Measurements from ENCODE around the gene FUBP3. TPM values are rescaled to one million over a fixed set of nuclear protein-coding genes. Genes with fewer than 3 reads are reported as not detected.
A peak's percentile ranks its signal among the peaks of the same experiment; 100 is the strongest.

FUBP3 gene
- total and polyA plus RNA-seq, 5 donors = 25.8 to 36.9 (median 33.2) TPM

- intact Hi-C loops (cut with DNase I) = loop anchor here in 1 of 4 donors (5.0 kb wide), 1 partner anchor 53 kb away; no protein-coding TSS in a partner anchor
- no peak overlapping the region for H3K27ac ChIP-seq (ENCODE audit: low read length)
- H3K27me3 ChIP-seq (ENCODE audit: control insufficient read depth, insufficient read depth) = no peaks in the 10 kb centered on the region
- no peaks in the 10 kb centered on the region for H3K4me1 ChIP-seq (ENCODE audit: control insufficient read depth, insufficient read depth, low read length)
- H3K9me3 ChIP-seq (ENCODE audit: control insufficient read depth, low read length) = no peaks in the 10 kb centered on the region
- DNase-seq = peak in 1 of 3 donors; percentile 39
- 71% methylated on average over 13 of the region's 13 CpGs for WGBS
- ATAC-seq = peak in 1 of 2 donors; percentile 6
- H3K4me3 ChIP-seq (ENCODE audit: low read length) = no peak overlapping the region
These were observed 50.2 kb downstream of the FUBP3 start for GRCh38 chr9:130629443-130630070.

GRCh38 chr9:130630071-130630450, 50.7 kb downstream of the FUBP3 start:
- Histone ChIP-seq H3K4me1 (ENCODE audit: control insufficient read depth, insufficient read depth, low read length) (no peaks in the 10 kb centered on the region), H3K4me3 (ENCODE audit: low read length) (no peak overlapping the region), H3K27me3 (ENCODE audit: control insufficient read depth, insufficient read depth) (no peaks in the 10 kb centered on the region), H3K27ac (ENCODE audit: low read length) (no peak overlapping the region), H3K9me3 (ENCODE audit: control insufficient read depth, low read length) (no peaks in the 10 kb centered on the region)
- 92% methylated on average over 4 of the region's 4 CpGs for WGBS
- DNase-seq (no peak), ATAC-seq (no peak)
- intact Hi-C loops (cut with DNase I) = loop anchor here in 1 of 4 donors (5.0 kb wide), 1 partner anchor 52 kb away; no protein-coding TSS in a partner anchor

GRCh38 chr9:130630506-130631330, 51.3 kb downstream of the FUBP3 start:
- intact Hi-C loops (cut with DNase I) = loop anchor here in 1 of 4 donors (5.0 kb wide), 1 partner anchor 52 kb away; no protein-coding TSS in a partner anchor
- H3K4me1 ChIP-seq (ENCODE audit: control insufficient read depth, insufficient read depth, low read length) = no peaks in the 10 kb centered on the region
- no peaks in the 10 kb centered on the region for H3K9me3 ChIP-seq (ENCODE audit: control insufficient read depth, low read length)
- H3K4me3 ChIP-seq (ENCODE audit: low read length) = no peak overlapping the region
- ATAC-seq (peak; percentile 62 to 75), DNase-seq (peak; percentile 45 to 86 (median 83))
- WGBS = 79% methylated on average over 27 of the region's 27 CpGs
- H3K27ac ChIP-seq (ENCODE audit: low read length) = peak overlapping the region; percentile 18
- no peaks in the 10 kb centered on the region for H3K27me3 ChIP-seq (ENCODE audit: control insufficient read depth, insufficient read depth)

GRCh38 chr9:130631331-130632080, 52.1 kb downstream of the FUBP3 start:
- no peaks in the 10 kb centered on the region for H3K9me3 ChIP-seq (ENCODE audit: control insufficient read depth, low read length)
- 87% methylated on average over 22 of the region's 22 CpGs for WGBS
- H3K27me3 ChIP-seq (ENCODE audit: control insufficient read depth, insufficient read depth) = no peaks in the 10 kb centered on the region
- no peak for ATAC-seq
- H3K4me1 ChIP-seq (ENCODE audit: control insufficient read depth, insufficient read depth, low read length) = no peaks in the 10 kb centered on the region
- no peak overlapping the region for H3K27ac ChIP-seq (ENCODE audit: low read length)
- intact Hi-C loops (cut with DNase I) = loop anchor here in 1 of 4 donors (5.0 kb wide), 1 partner anchor 51 kb away; no protein-coding TSS in a partner anchor
- DNase-seq = no peak
- H3K4me3 ChIP-seq (ENCODE audit: low read length) = no peak overlapping the region

- Histone ChIP-seq H3K4me1 (ENCODE audit: control insufficient read depth, insufficient read depth, low read length) (no peaks in the 10 kb centered on the region), H3K27me3 (ENCODE audit: control insufficient read depth, insufficient read depth) (no peaks in the 10 kb centered on the region), H3K9me3 (ENCODE audit: control insufficient read depth, low read length) (no peaks in the 10 kb centered on the region), H3K27ac (ENCODE audit: low read length) (no peak overlapping the region), H3K4me3 (ENCODE audit: low read length) (no peak overlapping the region)
- intact Hi-C loops (cut with DNase I) = loop anchor here in 1 of 4 donors (5.0 kb wide), 1 partner anchor 50 kb away; no protein-coding TSS in a partner anchor
- DNase-seq = no peak
- WGBS = 85% methylated on average over 13 of the region's 13 CpGs
- ATAC-seq = no peak
These were observed 52.8 kb downstream of the FUBP3 start for GRCh38 chr9:130632081-130632710.

GRCh38 chr9:130632841-130633240, 53.5 kb downstream of the FUBP3 start:
- Histone ChIP-seq H3K9me3 (ENCODE audit: control insufficient read depth, low read length) (no peaks in the 10 kb centered on the region), H3K27me3 (ENCODE audit: control insufficient read depth, insufficient read depth) (no peaks in the 10 kb centered on the region), H3K27ac (ENCODE audit: low read length) (no peak overlapping the region), H3K4me3 (ENCODE audit: low read length) (no peak overlapping the region), H3K4me1 (ENCODE audit: control insufficient read depth, insufficient read depth, low read length) (no peaks in the 10 kb centered on the region)
- intact Hi-C loops (cut with DNase I) = loop anchor here in 1 of 4 donors (5.0 kb wide), 1 partner anchor 49 kb away; no protein-coding TSS in a partner anchor
- ATAC-seq (no peak), DNase-seq (no peak)
- WGBS = 94% methylated on average over 7 of the region's 7 CpGs

- Histone ChIP-seq H3K27ac (ENCODE audit: low read length) (no peak overlapping the region), H3K4me3 (ENCODE audit: low read length) (no peak overlapping the region), H3K9me3 (ENCODE audit: control insufficient read depth, low read length) (no peaks in the 10 kb centered on the region), H3K27me3 (ENCODE audit: control insufficient read depth, insufficient read depth) (no peaks in the 10 kb centered on the region), H3K4me1 (ENCODE audit: control insufficient read depth, insufficient read depth, low read length) (no peaks in the 10 kb centered on the region)
- intact Hi-C loops (cut with DNase I) = loop anchor here in 1 of 4 donors (5.0 kb wide), 1 partner anchor 49 kb away; no protein-coding TSS in a partner anchor
- DNase-seq = no peak
- WGBS = 92% methylated on average over 25 of the region's 25 CpGs
- no peak for ATAC-seq
These were observed 54.2 kb downstream of the FUBP3 start for GRCh38 chr9:130633336-130634190.

- H3K4me3 ChIP-seq (ENCODE audit: low read length) = no peak overlapping the region
- no peaks in the 10 kb centered on the region for H3K4me1 ChIP-seq (ENCODE audit: control insufficient read depth, insufficient read depth, low read length)
- intact Hi-C loops (cut with DNase I) = loop anchor here in 1 of 4 donors (5.0 kb wide), 1 partner anchor 48 kb away; no protein-coding TSS in a partner anchor
- 94% methylated on average over 14 of the region's 14 CpGs for WGBS
- no peak overlapping the region for H3K27ac ChIP-seq (ENCODE audit: low read length)
- H3K27me3 ChIP-seq (ENCODE audit: control insufficient read depth, insufficient read depth) = no peaks in the 10 kb centered on the region
- ATAC-seq (no peak), DNase-seq (no peak)
- H3K9me3 ChIP-seq (ENCODE audit: control insufficient read depth, low read length) = no peaks in the 10 kb centered on the region
These were observed 54.9 kb downstream of the FUBP3 start for GRCh38 chr9:130634191-130634768.

- H3K9me3 ChIP-seq (ENCODE audit: control insufficient read depth, low read length) = no peaks in the 10 kb centered on the region
- 89% methylated on average over 8 of the region's 8 CpGs for WGBS
- intact Hi-C loops (cut with DNase I) = loop anchor here in 1 of 4 donors (5.0 kb wide), 1 partner anchor 48 kb away; no protein-coding TSS in a partner anchor
These were observed 55.4 kb downstream of the FUBP3 start for GRCh38 chr9:130634801-130635200.

More at GRCh38 chr9:130634801-130635200, 55.4 kb downstream of the FUBP3 start:
- Histone ChIP-seq H3K27ac (ENCODE audit: low read length) (no peak overlapping the region), H3K27me3 (ENCODE audit: control insufficient read depth, insufficient read depth) (no peaks in the 10 kb centered on the region), H3K4me1 (ENCODE audit: control insufficient read depth, insufficient read depth, low read length) (no peaks in the 10 kb centered on the region), H3K4me3 (ENCODE audit: low read length) (no peak overlapping the region)
- DNase-seq (no peak), ATAC-seq (no peak)
